Right cardiac atrium (tissue), 5 donors: ENCODE results near the gene KCNH3. TPM values are rescaled to one million over a fixed set of nuclear protein-coding genes. Genes with fewer than 3 reads are reported as not detected.
A peak's percentile ranks its signal among the peaks of the same experiment; 100 is the strongest.

ENCODE experiments used
- ATAC-seq, 2 donors: fragments of 200-7000 bp; cut with Tn5 transposase; one replicate each; pipeline versions ENCODE4 v1.8.0 to v1.9.1; 2020; ENCODE audit warnings: moderate library complexity in 2 of 2, mild to moderate bottlenecking in 1 of 2
- DNase-seq, 3 donors: peaks; one replicate each; pipeline ENCODE4 v3.0.0-alpha.2; 2020
- H3K27ac ChIP-seq: one replicate; pipeline ENCODE4 v1.5.1; 2013; ENCODE audit warnings: mild to moderate bottlenecking, low read length, control low read depth, moderate library complexity
- H3K27me3 ChIP-seq: one replicate; pipeline ENCODE4 v1.6.1; 2013; ENCODE audit not compliant: control insufficient read depth, insufficient read depth
- H3K4me1 ChIP-seq: one replicate; pipeline ENCODE4 v1.6.1; 2013; ENCODE audit warnings: low read length; ENCODE audit not compliant: control insufficient read depth, insufficient read depth
- H3K4me3 ChIP-seq: one replicate; pipeline ENCODE4 v1.5.1; 2013; ENCODE audit warnings: low read length, control low read depth
- H3K9me3 ChIP-seq: one replicate; pipeline ENCODE4 v1.6.1; 2013; ENCODE audit warnings: low read length; ENCODE audit not compliant: control insufficient read depth
- WGBS: extraction: QIAGEN DNeasy Blood & Tissue Kit; methylation state at CpG from one replicate; pipeline ENCODE4 v1.1.7; 2013; 5-methylcytosine and 5-hydroxymethylcytosine counted together
- intact Hi-C, 4 donors: fragments of 100-400 bp; cut with DNase I; formaldehyde crosslinking; loops; one replicate each; pipeline versions ENCODE4 v1.11.0 to v1.14.0; 2022 to 2023
- polyA plus RNA-seq: library from polyadenylated mRNA; stranded (reverse); fragments of 200-250 nt; gene quantifications from one replicate; pipeline ENCODE4 v1.2.3, GENCODE V29; 2013
- total RNA-seq, 4 donors: library from RNA; stranded (reverse); fragmentation: NEBNext Ultra II Directional; extraction: Animal tissue kit (Norgen Biotek cat#: 25700); gene quantifications; one replicate each; pipeline ENCODE4 v1.2.1, GENCODE V29; 2021
- donor health status: healthy with polysubstance abuse.
- donor health status: DM: no; HTN: yes; CAD: no.
- donor health status: DM: no; HTN: no; CAD: no.
- donor health status: DM: no; HTN: yes; CAD: no; lungs with severe emphysema.
- donor health status: DM: yes; HTN: yes; CAD: no.

The KCNH3 gene
- total and polyA plus RNA-seq, 5 donors, result 0.75 to 4.4 (median 1.4) TPM

GRCh38 chr12:49556391-49557186 lies 17.8 kb downstream of the KCNH3 start:
- ATAC-seq (no peak), DNase-seq (no peak)
- no peak overlapping the region for H3K27ac ChIP-seq
- 72% methylated on average over 12 of the region's 12 CpGs for WGBS
- intact Hi-C loops, result no loop called here
- no peaks in the 10 kb centered on the region for H3K27me3 ChIP-seq
- H3K9me3 ChIP-seq, result no peaks in the 10 kb centered on the region
- no peaks in the 10 kb centered on the region for H3K4me1 ChIP-seq
- no peak overlapping the region for H3K4me3 ChIP-seq

GRCh38 chr12:49557187-49557916 lies 18.5 kb downstream of the KCNH3 start:
- Histone ChIP-seq H3K4me1 (no peaks in the 10 kb centered on the region), H3K27ac (no peak overlapping the region), H3K4me3 (no peak overlapping the region), H3K27me3 (no peaks in the 10 kb centered on the region), H3K9me3 (no peaks in the 10 kb centered on the region)
- DNase-seq (peak in 1 of 3 donors; percentile 18), ATAC-seq (peak in 1 of 2 donors; percentile 10)
- intact Hi-C loops, result no loop called here
- 85% methylated on average over 18 of the region's 18 CpGs for WGBS

GRCh38 chr12:49557917-49558215 lies 19.0 kb downstream of the KCNH3 start:
- Histone ChIP-seq H3K4me1 (no peaks in the 10 kb centered on the region), H3K9me3 (no peaks in the 10 kb centered on the region), H3K27me3 (no peaks in the 10 kb centered on the region), H3K27ac (no peak overlapping the region), H3K4me3 (no peak overlapping the region)
- intact Hi-C loops, result no loop called here
- WGBS, result 73% methylated on average over 7 of the region's 7 CpGs
- ATAC-seq (no peak), DNase-seq (peak in 1 of 3 donors; percentile 42)

GRCh38 chr12:49558526-49558925 lies 19.7 kb downstream of the KCNH3 start:
- intact Hi-C loops, result no loop called here
- ATAC-seq, result no peak
- no peaks in the 10 kb centered on the region for H3K4me1 ChIP-seq
- no peaks in the 10 kb centered on the region for H3K9me3 ChIP-seq
- no peak overlapping the region for H3K27ac ChIP-seq
- peak in 1 of 3 donors; percentile 48 for DNase-seq
- no peaks in the 10 kb centered on the region for H3K27me3 ChIP-seq
- no peak overlapping the region for H3K4me3 ChIP-seq
- 85% methylated on average over 13 of the region's 13 CpGs for WGBS

GRCh38 chr12:49559011-49559675 lies 20.3 kb downstream of the KCNH3 start:
- WGBS, result 94% methylated on average over 17 of the region's 17 CpGs
- Histone ChIP-seq H3K27me3 (no peaks in the 10 kb centered on the region), H3K9me3 (no peaks in the 10 kb centered on the region), H3K27ac (no peak overlapping the region), H3K4me1 (no peaks in the 10 kb centered on the region), H3K4me3 (no peak overlapping the region)
- ATAC-seq, result no peak
- peak in 1 of 3 donors; percentile 35 for DNase-seq
- intact Hi-C loops, result no loop called here

- no peak overlapping the region for H3K27ac ChIP-seq
- intact Hi-C loops, result no loop called here
- DNase-seq (no peak), ATAC-seq (no peak)
- no peaks in the 10 kb centered on the region for H3K4me1 ChIP-seq
- H3K27me3 ChIP-seq, result no peaks in the 10 kb centered on the region
- no peaks in the 10 kb centered on the region for H3K9me3 ChIP-seq
- 76% methylated on average over 7 of the region's 7 CpGs for WGBS
- no peak overlapping the region for H3K4me3 ChIP-seq
Observed at GRCh38 chr12:49560695-49561094, 21.9 kb downstream of the KCNH3 start.

GRCh38 chr12:49562233-49562632 lies 23.4 kb downstream of the KCNH3 start:
- DNase-seq (no peak), ATAC-seq (no peak)
- Histone ChIP-seq H3K4me3 (no peak overlapping the region), H3K27me3 (no peaks in the 10 kb centered on the region), H3K9me3 (no peaks in the 10 kb centered on the region), H3K27ac (no peak overlapping the region), H3K4me1 (peaks cover 8% of the 10 kb centered on the region)
- intact Hi-C loops, result no loop called here
- 79% methylated on average over 6 of the region's 6 CpGs for WGBS

- no peak for ATAC-seq
- intact Hi-C loops, result no loop called here
- peak in 2 of 3 donors; percentile 28 to 30 for DNase-seq
- Histone ChIP-seq H3K27me3 (no peaks in the 10 kb centered on the region), H3K9me3 (no peaks in the 10 kb centered on the region), H3K4me1 (peaks cover 8% of the 10 kb centered on the region), H3K27ac (no peak overlapping the region), H3K4me3 (no peak overlapping the region)
- WGBS, result 94% methylated on average over 6 of the region's 6 CpGs
Observed at GRCh38 chr12:49562831-49563230, 24.0 kb downstream of the KCNH3 start.

- H3K9me3 ChIP-seq, result no peaks in the 10 kb centered on the region
- DNase-seq (peak in 1 of 3 donors; percentile 27), ATAC-seq (no peak)
- H3K27me3 ChIP-seq, result no peaks in the 10 kb centered on the region
- peaks cover 8% of the 10 kb centered on the region for H3K4me1 ChIP-seq
- no peak overlapping the region for H3K4me3 ChIP-seq
- intact Hi-C loops, result no loop called here
- peak overlapping the region; percentile 53 for H3K27ac ChIP-seq
- WGBS, result 93% methylated on average over 14 of the region's 14 CpGs
Observed at GRCh38 chr12:49563951-49564685, 25.3 kb downstream of the KCNH3 start.

- intact Hi-C loops, result no loop called here
- Histone ChIP-seq H3K27ac (peak overlapping the region; percentile 83), H3K4me3 (no peak overlapping the region), H3K27me3 (no peaks in the 10 kb centered on the region), H3K9me3 (no peaks in the 10 kb centered on the region), H3K4me1 (peaks cover 8% of the 10 kb centered on the region)
- DNase-seq (no peak), ATAC-seq (peak; percentile 43 to 68)
- WGBS, result 68% methylated on average over 8 of the region's 8 CpGs
Observed at GRCh38 chr12:49564686-49565405, 26.0 kb downstream of the KCNH3 start.
